ENCODE data around the gene TMEM245. TPM values are rescaled to one million over a fixed set of nuclear protein-coding genes. Genes with fewer than 3 reads are reported as not detected.
A peak's percentile ranks its signal among the peaks of the same experiment; 100 is the strongest.

The TMEM245 gene
- total RNA-seq, 1 experiment from 2014 or later: 34.8 TPM

DNA sequence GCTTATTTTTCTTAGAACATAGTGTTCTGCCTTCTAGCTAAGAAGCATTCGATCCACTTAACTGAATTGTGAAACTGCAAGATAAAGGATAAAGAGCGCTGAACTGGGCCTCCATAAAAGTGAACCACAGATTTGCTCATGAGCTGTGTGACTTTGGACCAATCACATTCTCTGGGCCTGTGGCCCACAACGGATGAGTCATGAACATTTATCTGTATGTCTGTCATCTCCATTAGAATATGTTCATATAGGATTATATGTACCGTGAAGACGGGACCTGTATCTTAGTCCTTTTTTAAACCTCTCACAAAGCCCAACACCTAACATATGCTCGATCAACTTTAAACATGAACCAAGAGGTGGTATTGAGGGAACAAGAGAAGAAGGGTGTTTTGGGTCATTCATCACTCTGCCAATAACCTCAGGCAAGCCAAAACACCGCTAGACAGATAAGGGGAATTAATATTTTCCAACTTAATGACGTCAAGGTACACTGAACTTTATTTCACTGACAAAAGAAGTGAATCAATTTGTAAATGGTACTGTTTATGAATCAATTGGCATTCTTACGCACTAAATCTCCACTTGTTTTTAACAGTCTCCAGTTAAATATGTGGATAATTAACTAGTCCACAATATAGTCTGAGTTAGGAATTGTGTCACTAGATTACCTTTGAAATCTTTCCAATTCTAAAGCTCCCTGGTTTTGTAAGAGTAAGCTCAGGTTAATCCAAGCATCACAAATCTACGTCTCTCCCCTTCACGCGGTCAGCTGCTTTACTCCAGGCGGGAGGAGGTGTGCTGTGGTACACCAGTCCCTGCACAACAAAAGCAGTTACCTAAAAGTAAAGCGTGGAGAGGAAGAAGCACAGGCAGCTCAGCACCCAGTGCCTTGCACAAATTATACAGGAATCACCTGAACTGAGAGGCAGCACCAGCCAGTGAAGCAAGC lies 1.6 kb downstream of the TMEM245 start:
- TSS peak; percentile 56 for BruUV-seq (replicated peaks)
- intact Hi-C loops (cut with micrococcal nuclease): loop anchor here (2.0 kb wide), 1 partner anchor 199 kb away; no protein-coding TSS in a partner anchor
- peaks cover 15 to 36% of the 10 kb centered on the region in 2 experiments for H3K4me1 ChIP-seq (ENCODE audit: control insufficient read depth in 1 of 2, insufficient read depth in 2 of 2, low read length in 2 of 2)
- H3K4me3 ChIP-seq (replicated peaks in 1 of 2; ENCODE audit: low read depth in 1 of 2, low read length in 2 of 2): peak overlapping the region; percentile 70 to 93
- no peak for ATAC-seq
- H3K9ac ChIP-seq (ENCODE audit: low read length): peak overlapping the region; percentile 92
- no peaks in the 10 kb centered on the region for H3K27me3 ChIP-seq (ENCODE audit: insufficient read depth, low read length)
- no peaks in the 10 kb centered on the region for H3K9me3 ChIP-seq (ENCODE audit: control insufficient read depth in 1 of 2, insufficient read depth in 1 of 2, low read depth in 1 of 2, low read length in 2 of 2)
- H2AFZ ChIP-seq (ENCODE audit: low read depth, low read length, poor library complexity, severe bottlenecking): no peak overlapping the region
- DNase-seq (ENCODE audit: low read depth, low spot score): no peak
- POLR2A ChIA-PET: interaction anchor here (1.6 kb wide), 1 partner anchor 9 kb away, joined by 5 read pairs; no protein-coding TSS in a partner anchor
- H3K79me2 ChIP-seq (ENCODE audit: insufficient read depth, low read length): peaks cover 66% of the 10 kb centered on the region
- peak overlapping the region; percentile 95 for H3K4me2 ChIP-seq (ENCODE audit: low read length)
- H3K9me2 ChIP-seq (ENCODE audit: insufficient read depth): no peaks in the 10 kb centered on the region
- H3K36me3 ChIP-seq (ENCODE audit: control insufficient read depth in 1 of 2, insufficient read depth in 2 of 2, low read length in 2 of 2): no peaks in the 10 kb centered on the region
- H3K27ac ChIP-seq (ENCODE audit: low read depth, low read length): no peak overlapping the region
- CTCF ChIA-PET: interaction anchor here (1.1 kb wide), 1 partner anchor 65 kb away, joined by 4 read pairs; no protein-coding TSS in a partner anchor
- peaks cover 8% of the 10 kb centered on the region; the same call in 1 of the 2 replicates for H4K20me1 ChIP-seq (ENCODE audit: insufficient read depth)
- RAD21 ChIA-PET (ENCODE audit: low non-redundant PET in 1 of 2, low total read pairs in 2 of 2, uncharacterized antibody in 2 of 2, unreplicated experiment in 2 of 2): no interaction called here
- TF ChIP-seq POLR2A (IDR thresholded peaks at IDR 0.05; ENCODE audit: borderline replicate concordance, extremely low read depth, insufficient read depth, insufficient read length): no peak
- TF ChIP-seq SRF (IDR thresholded peaks at IDR 0.05; ENCODE audit: low read depth): no peak
- TF ChIP-seq SP1 (IDR thresholded peaks at IDR 0.05; ENCODE audit: low read depth): peak; percentile 4; the same call in 1 of the 2 replicates
- 0 out of 2 replicates have a peak, but pooled peaks have one; percentile 24 for TF ChIP-seq JUND (IDR thresholded peaks at IDR 0.05)
- TF ChIP-seq FOSL1 (IDR thresholded peaks at IDR 0.05; ENCODE audit: low read depth): peak; percentile 50; the same call in 1 of the 2 replicates

DNA sequence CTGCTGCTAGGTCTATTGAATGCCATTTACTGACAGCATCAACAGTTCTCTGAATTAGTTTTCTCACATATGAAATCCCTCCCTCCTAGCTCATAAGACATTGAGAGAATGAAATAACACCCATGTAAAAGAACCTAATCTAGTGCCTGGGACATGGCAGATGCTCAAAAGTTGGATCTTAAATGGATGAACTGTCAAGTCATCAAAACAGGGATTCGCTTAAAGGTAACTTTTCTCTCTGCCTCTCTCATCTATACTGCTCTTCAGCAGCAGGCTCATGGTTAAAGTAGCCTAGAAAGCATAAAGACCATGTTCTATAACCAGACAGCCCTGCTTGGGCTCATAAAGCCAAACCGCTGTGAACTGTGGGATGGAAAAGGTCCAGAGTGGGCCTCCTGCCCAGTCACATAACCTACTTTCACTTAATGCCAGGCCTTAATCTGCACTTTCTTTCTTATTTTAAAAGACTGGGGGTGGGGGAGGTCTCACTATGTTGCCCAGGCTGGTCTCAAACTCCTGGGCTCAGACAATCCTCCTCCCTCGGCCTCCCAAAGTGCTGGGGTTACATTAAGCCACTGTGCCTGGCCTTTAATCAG lies 3.7 kb downstream of the TMEM245 start:
- Histone ChIP-seq H3K79me2 (ENCODE audit: insufficient read depth, low read length) (peaks cover 87% of the 10 kb centered on the region), H3K27ac (ENCODE audit: low read depth, low read length) (no peak overlapping the region), H2AFZ (ENCODE audit: low read depth, low read length, poor library complexity, severe bottlenecking) (no peak overlapping the region), H3K9ac (ENCODE audit: low read length) (no peak overlapping the region), H3K9me2 (ENCODE audit: insufficient read depth) (no peaks in the 10 kb centered on the region), H4K20me1 (ENCODE audit: insufficient read depth) (peaks cover 11% of the 10 kb centered on the region; the same call in 1 of the 2 replicates), H3K4me2 (ENCODE audit: low read length) (no peak overlapping the region), H3K9me3 (ENCODE audit: control insufficient read depth in 1 of 2, insufficient read depth in 1 of 2, low read depth in 1 of 2, low read length in 2 of 2) (no peaks in the 10 kb centered on the region), H3K36me3 (ENCODE audit: control insufficient read depth in 1 of 2, insufficient read depth in 2 of 2, low read length in 2 of 2) (no peaks in the 10 kb centered on the region), H3K27me3 (ENCODE audit: insufficient read depth, low read length) (no peaks in the 10 kb centered on the region), H3K4me3 (replicated peaks in 1 of 2; ENCODE audit: low read depth in 1 of 2, low read length in 2 of 2) (no peak overlapping the region), H3K4me1 (ENCODE audit: control insufficient read depth in 1 of 2, insufficient read depth in 2 of 2, low read length in 2 of 2) (peaks cover 26 to 55% of the 10 kb centered on the region in 2 experiments)
- POLR2A ChIA-PET: no interaction called here
- ATAC-seq (no peak), DNase-seq (ENCODE audit: low read depth, low spot score) (no peak)
- BruUV-seq (replicated peaks): no TSS peak
- TF ChIP-seq CBX3 (IDR thresholded peaks at IDR 0.05; ENCODE audit: low read depth) (no peak), POLR2AphosphoS5 (IDR thresholded peaks at IDR 0.05; ENCODE audit: low read depth, low read length) (no peak), ZNF274 (IDR thresholded peaks at IDR 0.05; ENCODE audit: low read depth, low read length) (no peak), EGR1 (IDR thresholded peaks at IDR 0.05; ENCODE audit: low read depth) (no peak), RAD21 (IDR thresholded peaks at IDR 0.05; ENCODE audit: low read depth) (no peak), POLR2A (IDR thresholded peaks at IDR 0.05; ENCODE audit: borderline replicate concordance, extremely low read depth, insufficient read depth, insufficient read length) (no peak), EZH2 (IDR thresholded peaks at IDR 0.05) (no peak), ZFX (IDR thresholded peaks at IDR 0.05) (no peak)
- TF ChIP-seq, protein P1, sequence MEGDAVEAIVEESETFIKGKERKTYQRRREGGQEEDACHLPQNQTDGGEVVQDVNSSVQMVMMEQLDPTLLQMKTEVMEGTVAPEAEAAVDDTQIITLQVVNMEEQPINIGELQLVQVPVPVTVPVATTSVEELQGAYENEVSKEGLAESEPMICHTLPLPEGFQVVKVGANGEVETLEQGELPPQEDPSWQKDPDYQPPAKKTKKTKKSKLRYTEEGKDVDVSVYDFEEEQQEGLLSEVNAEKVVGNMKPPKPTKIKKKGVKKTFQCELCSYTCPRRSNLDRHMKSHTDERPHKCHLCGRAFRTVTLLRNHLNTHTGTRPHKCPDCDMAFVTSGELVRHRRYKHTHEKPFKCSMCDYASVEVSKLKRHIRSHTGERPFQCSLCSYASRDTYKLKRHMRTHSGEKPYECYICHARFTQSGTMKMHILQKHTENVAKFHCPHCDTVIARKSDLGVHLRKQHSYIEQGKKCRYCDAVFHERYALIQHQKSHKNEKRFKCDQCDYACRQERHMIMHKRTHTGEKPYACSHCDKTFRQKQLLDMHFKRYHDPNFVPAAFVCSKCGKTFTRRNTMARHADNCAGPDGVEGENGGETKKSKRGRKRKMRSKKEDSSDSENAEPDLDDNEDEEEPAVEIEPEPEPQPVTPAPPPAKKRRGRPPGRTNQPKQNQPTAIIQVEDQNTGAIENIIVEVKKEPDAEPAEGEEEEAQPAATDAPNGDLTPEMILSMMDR (IDR thresholded peaks at IDR 0.05 in 2 of 3, conservative IDR thresholded peaks at IDR 0.05 in 1 of 3; ENCODE audit: borderline replicate concordance in 1 of 3, insufficient read depth in 1 of 3, low read depth in 2 of 3, low read length in 2 of 3): no peak
- TF ChIP-seq, protein P2, sequence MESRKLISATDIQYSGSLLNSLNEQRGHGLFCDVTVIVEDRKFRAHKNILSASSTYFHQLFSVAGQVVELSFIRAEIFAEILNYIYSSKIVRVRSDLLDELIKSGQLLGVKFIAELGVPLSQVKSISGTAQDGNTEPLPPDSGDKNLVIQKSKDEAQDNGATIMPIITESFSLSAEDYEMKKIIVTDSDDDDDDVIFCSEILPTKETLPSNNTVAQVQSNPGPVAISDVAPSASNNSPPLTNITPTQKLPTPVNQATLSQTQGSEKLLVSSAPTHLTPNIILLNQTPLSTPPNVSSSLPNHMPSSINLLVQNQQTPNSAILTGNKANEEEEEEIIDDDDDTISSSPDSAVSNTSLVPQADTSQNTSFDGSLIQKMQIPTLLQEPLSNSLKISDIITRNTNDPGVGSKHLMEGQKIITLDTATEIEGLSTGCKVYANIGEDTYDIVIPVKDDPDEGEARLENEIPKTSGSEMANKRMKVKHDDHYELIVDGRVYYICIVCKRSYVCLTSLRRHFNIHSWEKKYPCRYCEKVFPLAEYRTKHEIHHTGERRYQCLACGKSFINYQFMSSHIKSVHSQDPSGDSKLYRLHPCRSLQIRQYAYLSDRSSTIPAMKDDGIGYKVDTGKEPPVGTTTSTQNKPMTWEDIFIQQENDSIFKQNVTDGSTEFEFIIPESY (IDR thresholded peaks at IDR 0.05; ENCODE audit: extremely low read depth, insufficient replicate concordance, low read length): no peak
- CTCF ChIA-PET: no interaction called here
- intact Hi-C loops (cut with micrococcal nuclease): no loop called here
- RAD21 ChIA-PET (ENCODE audit: low non-redundant PET in 1 of 2, low total read pairs in 2 of 2, uncharacterized antibody in 2 of 2, unreplicated experiment in 2 of 2): no interaction called here
